Astrocyte of the spinal cord (primary cell): ENCODE results near the gene PROKR2.

Source experiments
- DNase-seq: peaks from one replicate; pipeline ENCODE4 v3.0.0; 2011; ENCODE audit warnings: low read depth, low spot score
- H3K4me3 ChIP-seq: 2 replicates; pipeline ENCODE4 v1.5.1; 2011; ENCODE audit warnings: low read depth, mild to moderate bottlenecking, low read length, moderate library complexity
- CTCF ChIP-seq: IDR thresholded peaks from 2 replicates; pipeline ENCODE4 v1.5.1; 2012; ENCODE audit warnings: low read depth, mild to moderate bottlenecking, low read length, inconsistent platforms
- in situ Hi-C: cut with HindIII; loops from 2 replicates; pipeline ENCODE4 v1.10.0; 2017; ENCODE audit warnings: low sequenced_read_pairs

Gene PROKR2

GRCh38 chr20:5328268-5328667 lies 11.5 kb upstream of the PROKR2 start:
- no peak for DNase-seq
- in situ Hi-C loops: no loop called here
- no peak for TF ChIP-seq CTCF
- no peak overlapping the region for H3K4me3 ChIP-seq

- in situ Hi-C loops: no loop called here
- TF ChIP-seq CTCF: no peak
- H3K4me3 ChIP-seq: no peak overlapping the region
- DNase-seq: no peak
Measured at GRCh38 chr20:5327356-5327755, 10.6 kb upstream of the PROKR2 start.

GRCh38 chr20:5315807-5316187 lies 957 bp downstream of the PROKR2 start:
- TF ChIP-seq CTCF: no peak
- no peak for DNase-seq
- H3K4me3 ChIP-seq: no peak overlapping the region
- in situ Hi-C loops: no loop called here

- H3K4me3 ChIP-seq: no peak overlapping the region
- TF ChIP-seq CTCF: no peak
- in situ Hi-C loops: no loop called here
- DNase-seq: no peak
Measured at GRCh38 chr20:5313916-5314315, 2.8 kb downstream of the PROKR2 start.

GRCh38 chr20:5312518-5312917 lies 4.2 kb downstream of the PROKR2 start:
- H3K4me3 ChIP-seq: no peak overlapping the region
- in situ Hi-C loops: no loop called here
- no peak for TF ChIP-seq CTCF
- no peak for DNase-seq

- TF ChIP-seq CTCF: no peak
- no peak overlapping the region for H3K4me3 ChIP-seq
- in situ Hi-C loops: no loop called here
- DNase-seq: no peak
Measured at GRCh38 chr20:5309971-5310370, 6.8 kb downstream of the PROKR2 start.

GRCh38 chr20:5298811-5299210 lies 17.9 kb downstream of the PROKR2 start:
- H3K4me3 ChIP-seq: no peak overlapping the region
- in situ Hi-C loops: no loop called here

More at GRCh38 chr20:5298811-5299210, 17.9 kb downstream of the PROKR2 start:
- no peak for DNase-seq
- no peak for TF ChIP-seq CTCF
